GM19395 (cell line): ENCODE results near the gene ANKRD29.
"Not testable (repeated sequence)": the region's sequence is repeated elsewhere in the genome, so short reads cannot be mapped to it uniquely, and the experiment has no call there.

Experiments
- ATAC-seq: cut with Tn5 transposase; IDR thresholded peaks from one replicate; pipeline ENCODE4 v1.9.1; 2021; ENCODE audit warnings: mild to moderate bottlenecking, moderate library complexity; ENCODE audit not compliant: unreplicated experiment

The ANKRD29 gene

DNA sequence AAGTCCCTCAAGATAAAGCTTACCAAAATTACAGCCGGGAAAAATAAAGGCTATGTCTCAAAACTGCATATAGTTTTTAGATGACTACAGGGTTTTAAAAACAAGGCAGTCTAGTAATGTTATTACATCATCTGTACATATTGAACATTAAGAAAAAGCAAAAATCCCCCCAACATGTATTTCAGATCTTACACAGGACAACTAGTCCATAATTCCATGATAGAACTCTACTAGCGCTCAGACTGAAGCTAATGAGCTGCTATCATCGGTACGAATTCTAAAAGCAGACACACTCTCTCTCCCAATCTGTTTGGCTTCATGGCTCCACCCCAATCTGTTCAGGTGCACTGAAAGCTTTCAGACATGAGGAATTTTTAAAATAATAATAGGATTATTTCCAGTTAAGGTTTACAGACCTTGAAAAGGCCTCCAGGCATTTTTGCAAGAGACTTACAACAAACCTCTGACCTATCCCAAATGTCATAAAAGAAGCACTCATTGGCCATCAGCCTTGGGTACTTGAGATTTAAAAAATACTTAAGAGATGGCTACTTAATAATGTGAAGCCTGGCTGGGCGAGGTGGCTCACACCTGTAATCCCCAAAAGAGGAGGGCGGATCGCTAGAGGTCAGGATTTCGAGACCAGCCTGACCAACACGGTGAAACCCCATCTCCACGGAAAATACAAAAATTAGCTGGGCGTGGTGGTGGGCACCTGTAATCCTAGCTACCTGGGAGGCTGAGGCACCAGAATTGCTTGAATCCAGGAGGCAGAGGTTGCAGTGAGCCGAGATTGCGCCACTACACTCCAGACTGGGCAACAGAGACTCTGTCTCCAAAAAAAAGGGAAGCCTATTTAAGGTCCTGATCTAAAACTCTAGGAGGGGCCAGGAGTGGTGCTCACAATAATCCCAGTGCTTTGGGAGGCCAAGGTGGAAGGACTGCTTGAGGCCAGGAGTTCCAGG is 78.4 kb downstream of the ANKRD29 start:
- no peak for ATAC-seq

- ATAC-seq: no peak
Measured at GRCh38 chr18:23583071-23583865, 79.4 kb downstream of the ANKRD29 start.

GRCh38 chr18:23580677-23581367 is 81.9 kb downstream of the ANKRD29 start:
- no peak for ATAC-seq

DNA sequence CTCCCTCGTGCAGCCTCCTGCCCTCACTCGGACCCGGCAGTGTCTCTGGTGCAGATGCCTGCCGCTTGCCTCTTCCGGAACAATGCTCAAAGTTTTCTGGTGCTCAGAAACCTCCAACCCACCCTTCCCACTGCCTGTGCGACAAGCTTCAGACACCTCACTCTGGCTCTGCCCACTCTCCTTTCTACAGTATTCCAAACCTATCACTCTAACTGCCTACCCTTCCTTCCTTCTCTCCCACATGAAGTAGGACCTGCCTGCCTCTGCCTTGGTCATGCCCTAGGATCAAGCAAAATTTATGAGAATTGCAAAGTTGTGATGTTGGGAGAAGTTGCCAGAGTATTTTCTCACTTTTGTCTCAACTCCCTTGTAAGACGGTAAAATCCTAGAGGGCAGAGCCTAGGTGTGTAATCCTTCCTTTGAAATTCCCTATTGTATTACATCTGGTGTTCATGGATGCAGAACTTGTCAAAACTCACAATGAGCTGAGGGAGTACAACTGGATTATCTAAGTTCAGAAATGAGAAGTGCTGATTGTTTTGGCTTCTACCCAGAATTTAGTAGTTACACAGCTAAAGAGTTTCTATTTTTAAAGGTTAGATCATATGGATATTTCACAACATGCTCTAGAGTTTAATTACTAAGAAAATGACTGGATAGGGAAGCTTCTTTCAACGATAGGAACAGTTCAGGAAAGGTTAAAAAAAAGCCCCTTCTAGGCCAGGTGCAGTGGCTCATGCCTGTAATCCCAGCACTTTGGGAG is 83.6 kb downstream of the ANKRD29 start:
- ATAC-seq: no peak

- no peak for ATAC-seq
Measured at GRCh38 chr18:23578067-23578701, 84.5 kb downstream of the ANKRD29 start.

- ATAC-seq: not testable (repeated sequence)
Measured at GRCh38 chr18:23577521-23577920, 85.2 kb downstream of the ANKRD29 start.

DNA sequence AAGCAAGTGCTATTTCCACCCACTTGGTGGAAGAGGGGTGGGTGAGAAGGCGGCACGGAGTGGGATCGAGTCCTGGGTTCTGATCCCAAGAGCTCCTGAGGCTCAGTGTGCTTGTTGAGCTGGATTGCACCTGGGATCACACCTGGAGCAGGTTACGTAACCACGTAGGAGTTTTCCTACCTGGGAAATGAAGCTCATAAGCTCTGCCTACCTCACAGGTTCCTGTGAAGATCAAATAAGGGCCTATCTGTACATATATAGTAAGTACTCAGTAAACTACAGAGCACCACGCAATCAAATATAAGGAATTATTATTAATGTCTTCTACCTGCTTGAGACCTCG is 87.4 kb downstream of the ANKRD29 start:
- no peak for ATAC-seq

DNA sequence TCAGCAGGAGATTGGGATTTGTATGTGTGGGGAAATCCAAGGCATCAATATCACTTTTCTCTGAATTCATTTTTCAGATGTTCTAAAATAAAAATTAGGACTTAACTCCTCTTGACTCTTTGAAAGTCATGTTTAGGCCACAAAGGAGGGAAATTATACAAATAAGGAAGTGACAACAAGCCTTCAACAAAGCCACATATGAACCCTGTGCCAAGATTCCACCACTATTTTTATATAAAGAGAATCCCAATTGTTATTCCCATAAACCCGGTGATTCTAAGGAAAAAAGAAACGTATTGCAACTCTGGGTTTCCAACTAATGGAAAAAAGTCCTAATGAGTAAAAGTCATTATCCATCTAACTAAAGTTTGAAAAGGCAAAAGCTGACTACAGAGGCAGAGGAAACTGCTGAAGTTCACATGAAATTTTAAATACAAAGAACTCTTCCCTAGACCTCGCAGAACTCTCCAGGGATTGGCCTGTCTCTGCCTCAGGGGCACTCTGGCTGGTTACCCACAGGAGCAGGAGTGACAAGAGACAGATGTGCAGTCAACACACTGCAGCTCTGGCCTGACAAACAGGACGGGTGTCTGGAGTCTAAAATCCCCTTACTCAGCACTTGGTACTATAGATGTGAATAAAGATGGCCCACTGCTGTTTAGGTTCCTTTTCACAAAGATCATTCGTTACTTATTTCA is 88.0 kb downstream of the ANKRD29 start:
- no peak for ATAC-seq

GRCh38 chr18:23573626-23574431 is 88.9 kb downstream of the ANKRD29 start:
- no peak for ATAC-seq

GRCh38 chr18:23573020-23573419 is 89.7 kb downstream of the ANKRD29 start:
- no peak for ATAC-seq

DNA sequence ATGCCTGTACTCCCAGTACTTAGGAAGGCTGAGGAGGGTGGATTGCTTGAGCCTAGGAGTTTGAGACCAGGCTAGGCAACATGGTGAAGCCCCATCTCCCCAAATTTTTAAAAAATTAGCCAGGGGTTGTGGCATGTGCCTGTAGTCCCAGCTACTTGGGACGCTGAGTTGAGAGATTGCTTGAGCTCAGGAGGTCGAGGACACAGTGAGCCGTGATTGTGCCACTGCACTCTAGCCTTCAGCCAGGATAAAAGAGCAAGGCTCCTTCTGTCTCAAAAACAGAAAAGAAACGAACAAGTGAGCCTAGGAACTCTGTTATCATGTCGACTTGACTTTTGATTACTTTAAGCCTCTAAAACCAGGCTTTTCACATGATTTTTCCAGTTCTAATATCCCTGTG is 90.1 kb downstream of the ANKRD29 start:
- no peak for ATAC-seq

DNA sequence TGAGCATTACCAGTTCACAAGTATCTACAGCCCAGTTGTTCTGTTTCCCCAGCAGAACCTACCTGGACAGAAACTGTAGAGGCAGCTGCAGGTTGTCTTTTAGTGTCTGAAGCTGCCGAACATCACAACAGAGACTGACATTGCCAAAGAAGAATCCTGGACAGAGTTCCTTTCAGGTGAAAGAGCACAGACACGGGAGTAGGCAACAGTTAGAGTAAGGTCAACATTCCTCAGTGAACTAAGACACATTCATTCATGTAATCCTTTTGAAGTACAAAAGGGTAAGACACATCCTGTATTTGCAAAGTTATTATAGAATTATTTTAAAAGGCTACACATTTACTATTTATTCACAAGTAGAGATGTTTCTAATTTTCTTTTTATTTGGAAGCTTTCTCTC is 90.7 kb downstream of the ANKRD29 start:
- no peak for ATAC-seq

DNA sequence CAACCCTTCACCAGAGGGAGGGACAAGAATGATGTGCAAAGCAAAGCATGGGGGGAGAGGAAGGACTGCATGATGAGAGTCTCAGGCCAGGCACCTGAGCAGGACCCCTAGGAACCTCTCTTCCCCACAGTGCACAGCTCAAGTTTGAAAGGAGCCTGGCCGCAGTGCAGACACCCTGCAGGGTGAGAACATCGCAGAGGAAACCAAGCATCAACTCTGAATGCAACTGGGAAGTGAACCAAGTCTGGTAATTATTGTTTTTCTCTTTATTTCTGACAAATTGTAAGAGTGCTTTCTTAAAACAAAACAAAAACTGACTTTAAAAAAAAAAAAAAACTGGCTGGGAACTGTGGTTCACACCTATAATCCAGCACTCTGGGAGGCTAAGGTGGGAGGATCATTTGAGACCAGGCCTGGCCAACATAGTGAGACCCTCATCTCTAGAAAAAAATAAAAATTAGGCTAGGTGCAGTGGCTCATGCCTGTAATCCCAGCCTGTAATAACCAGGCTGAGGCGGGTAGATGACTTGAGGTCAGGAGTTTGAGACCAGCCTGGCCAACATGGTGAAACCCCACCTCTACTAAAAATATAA is 91.7 kb downstream of the ANKRD29 start:
- no peak for ATAC-seq

GRCh38 chr18:23569299-23570063 is 93.2 kb downstream of the ANKRD29 start:
- no peak for ATAC-seq

GRCh38 chr18:23568281-23569138 is 94.2 kb downstream of the ANKRD29 start:
- no peak for ATAC-seq

DNA sequence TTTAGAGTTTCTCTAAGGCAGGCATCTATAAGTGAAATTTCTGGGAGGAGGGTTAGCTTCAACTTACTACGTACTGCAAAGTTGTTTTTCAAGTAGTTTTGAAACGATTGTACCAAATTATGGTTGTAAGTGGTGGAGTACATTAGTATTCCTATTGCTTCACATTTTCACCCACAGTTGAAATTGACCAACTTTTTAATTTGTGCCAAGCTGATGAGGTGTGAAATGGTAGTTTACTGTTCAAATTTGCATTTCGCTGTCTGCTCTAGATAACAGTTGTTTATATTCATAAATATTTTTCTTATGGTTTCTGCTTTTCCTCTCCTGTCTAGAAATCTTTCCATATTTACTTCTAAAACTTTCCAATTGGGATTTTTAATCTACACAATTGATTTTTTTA is 95.0 kb downstream of the ANKRD29 start:
- ATAC-seq: no peak
